Aorta (tissue), 5 donors: Measurements from ENCODE around the gene DOCK9. TPM values are rescaled to one million over a fixed set of nuclear protein-coding genes. Genes with fewer than 3 reads are reported as not detected.

Experiments
- ATAC-seq: fragments of 200-7000 bp; cut with Tn5 transposase; one replicate; pipeline ENCODE4 v1.9.1; 2022; ENCODE audit warnings: moderate library complexity; ENCODE audit not compliant: low FRiP score
- DNase-seq, 2 donors: peaks; one replicate each; pipeline ENCODE4 v3.0.0-alpha.2; 2020
- H3K27ac ChIP-seq, 2 donors: one replicate each; pipeline ENCODE4 v1.5.1; 2013; ENCODE audit warnings: low read length in 2 of 2, mild to moderate bottlenecking in 2 of 2, moderate library complexity in 2 of 2, control low read depth in 1 of 2, inconsistent platforms in 1 of 2, low read depth in 1 of 2
- H3K27me3 ChIP-seq, 2 donors: one replicate each; pipeline ENCODE4 v1.6.1; 2013; ENCODE audit warnings: control low read depth in 1 of 2, low read length in 1 of 2, mild to moderate bottlenecking in 1 of 2, moderate library complexity in 1 of 2; ENCODE audit not compliant: insufficient read depth in 2 of 2, control insufficient read depth in 1 of 2
- H3K36me3 ChIP-seq, 2 donors: one replicate each; pipeline ENCODE4 v1.6.1; 2013; ENCODE audit warnings: control low read depth in 1 of 2, low read length in 1 of 2, mild to moderate bottlenecking in 1 of 2; ENCODE audit not compliant: insufficient read depth in 2 of 2, control insufficient read depth in 1 of 2
- H3K4me1 ChIP-seq, 2 donors: one replicate each; pipeline ENCODE4 v1.6.1; 2013; ENCODE audit warnings: low read length in 2 of 2, control low read depth in 1 of 2, mild to moderate bottlenecking in 1 of 2, moderate library complexity in 1 of 2; ENCODE audit not compliant: insufficient read depth in 2 of 2, control insufficient read depth in 1 of 2
- H3K4me3 ChIP-seq, 2 donors: one replicate each; pipeline ENCODE4 v1.5.1; 2013; ENCODE audit warnings: low read length in 2 of 2, control low read depth in 1 of 2, mild to moderate bottlenecking in 1 of 2
- H3K9me3 ChIP-seq: one replicate; pipeline ENCODE4 v1.6.1; 2013; ENCODE audit warnings: mild to moderate bottlenecking, low read length; ENCODE audit not compliant: control insufficient read depth
- WGBS, 2 donors: extraction: QIAGEN DNeasy Blood & Tissue Kit; methylation state at CpG; one replicate each; pipeline ENCODE4 v1.1.7; 2013; 5-methylcytosine and 5-hydroxymethylcytosine counted together
- intact Hi-C, 2 donors: fragments of 100-400 bp; cut with DNase I; formaldehyde crosslinking; loops; one replicate each; pipeline versions ENCODE4 v1.14.2 to v1.15.0; 2022
- polyA plus RNA-seq, 2 donors: library from polyadenylated mRNA; stranded (reverse); fragments of 200-250 nt; gene quantifications; one replicate each; pipeline ENCODE4 v1.2.3, GENCODE V29; 2013
- total RNA-seq, 2 donors: library from RNA; stranded (reverse); fragmentation: NEBNext Ultra II Directional; extraction: Animal tissue kit (Norgen Biotek cat#: 25700); gene quantifications; one replicate each; pipeline ENCODE4 v1.2.1, GENCODE V29; 2021
- donor health status: healthy with polysubstance abuse.
- donor health status: Bipolar disorder and iron deficiency.
- donor health status: DM: no; HTN: no; CAD: no.
- donor health status: DM: no; HTN: no; CAD: no.
- donor health status: DM: yes; HTN: yes; CAD: no.

DOCK9 gene
- total and polyA plus RNA-seq, 4 donors, result 9.1 to 107 (median 43.8) TPM

GRCh38 chr13:98950705-98951104 is 27.2 kb downstream of the DOCK9 start:
- Histone ChIP-seq H3K4me3 (no peak overlapping the region), H3K27ac (no peak overlapping the region), H3K36me3 (no peaks in the 10 kb centered on the region), H3K4me1 (no peaks in the 10 kb centered on the region), H3K9me3 (no peaks in the 10 kb centered on the region), H3K27me3 (no peaks in the 10 kb centered on the region)
- 90 to 92% methylated on average over 7 of the region's 7 CpGs for WGBS, 2 donors
- ATAC-seq, result no peak
- DNase-seq, result no peak
- intact Hi-C loops, result no loop called here

- Histone ChIP-seq H3K4me3 (no peak overlapping the region), H3K27me3 (no peaks in the 10 kb centered on the region), H3K4me1 (no peaks in the 10 kb centered on the region), H3K9me3 (no peaks in the 10 kb centered on the region), H3K27ac (no peak overlapping the region), H3K36me3 (peaks cover 0 to 2% of the 10 kb centered on the region in 2 donors)
- DNase-seq, result no peak
- ATAC-seq, result no peak
- WGBS, 2 donors, result 59 to 62% methylated on average over 1 of the region's 1 CpG
- intact Hi-C loops, result no loop called here
Observed at GRCh38 chr13:98947925-98948324, 29.9 kb downstream of the DOCK9 start.

GRCh38 chr13:98945863-98946605 is 31.8 kb downstream of the DOCK9 start:
- no peaks in the 10 kb centered on the region for H3K4me1 ChIP-seq
- ATAC-seq, result peak; percentile 22
- no peak overlapping the region for H3K27ac ChIP-seq

GRCh38 chr13:98944336-98944735 is 33.5 kb downstream of the DOCK9 start:
- Histone ChIP-seq H3K27me3 (no peaks in the 10 kb centered on the region), H3K9me3 (no peaks in the 10 kb centered on the region), H3K27ac (no peak overlapping the region), H3K4me3 (no peak overlapping the region), H3K36me3 (peaks cover 0 to 2% of the 10 kb centered on the region in 2 donors), H3K4me1 (no peaks in the 10 kb centered on the region)
- intact Hi-C loops, result no loop called here
- WGBS, 2 donors, result 97 to 99% methylated on average over 5 of the region's 5 CpGs
- ATAC-seq (no peak), DNase-seq (no peak)

More at GRCh38 chr13:98945863-98946605, 31.8 kb downstream of the DOCK9 start:
- 95% methylated on average over 9 of the region's 9 CpGs for WGBS, 2 donors
- Histone ChIP-seq H3K36me3 (peaks cover 0 to 2% of the 10 kb centered on the region in 2 donors), H3K9me3 (no peaks in the 10 kb centered on the region), H3K27me3 (no peaks in the 10 kb centered on the region), H3K4me3 (no peak overlapping the region)
- DNase-seq, result no peak
- intact Hi-C loops, result no loop called here

GRCh38 chr13:98942997-98943396 is 34.9 kb downstream of the DOCK9 start:
- Histone ChIP-seq H3K4me3 (no peak overlapping the region), H3K9me3 (no peaks in the 10 kb centered on the region), H3K4me1 (no peaks in the 10 kb centered on the region), H3K27me3 (no peaks in the 10 kb centered on the region), H3K36me3 (peaks cover 0 to 2% of the 10 kb centered on the region in 2 donors), H3K27ac (no peak overlapping the region)
- 98% methylated on average over 3 of the region's 3 CpGs for WGBS, 2 donors
- no peak for DNase-seq
- intact Hi-C loops, result no loop called here
- ATAC-seq, result no peak

GRCh38 chr13:98942485-98942884 is 35.4 kb downstream of the DOCK9 start:
- DNase-seq, result no peak
- 98 to 99% methylated on average over 7 of the region's 7 CpGs for WGBS, 2 donors
- no peaks in the 10 kb centered on the region for H3K4me1 ChIP-seq

GRCh38 chr13:98941536-98941935 is 36.3 kb downstream of the DOCK9 start:
- DNase-seq, result no peak
- Histone ChIP-seq H3K27ac (no peak overlapping the region), H3K4me3 (no peak overlapping the region), H3K27me3 (no peaks in the 10 kb centered on the region), H3K4me1 (no peaks in the 10 kb centered on the region), H3K36me3 (peaks cover 0 to 2% of the 10 kb centered on the region in 2 donors), H3K9me3 (no peaks in the 10 kb centered on the region)
- ATAC-seq, result no peak
- 85 to 91% methylated on average over 4 of the region's 4 CpGs for WGBS, 2 donors
- intact Hi-C loops, result no loop called here

More at GRCh38 chr13:98942485-98942884, 35.4 kb downstream of the DOCK9 start:
- Histone ChIP-seq H3K27me3 (no peaks in the 10 kb centered on the region), H3K27ac (no peak overlapping the region), H3K9me3 (no peaks in the 10 kb centered on the region), H3K4me3 (no peak overlapping the region), H3K36me3 (peaks cover 0 to 2% of the 10 kb centered on the region in 2 donors)
- no peak for ATAC-seq
- intact Hi-C loops, result no loop called here

- intact Hi-C loops, result no loop called here
- Histone ChIP-seq H3K27me3 (no peaks in the 10 kb centered on the region), H3K4me3 (no peak overlapping the region), H3K36me3 (peaks cover 0 to 2% of the 10 kb centered on the region in 2 donors), H3K27ac (no peak overlapping the region), H3K4me1 (no peaks in the 10 kb centered on the region), H3K9me3 (no peaks in the 10 kb centered on the region)
- ATAC-seq (no peak), DNase-seq (no peak)
- 81 to 86% methylated on average over 5 of the region's 5 CpGs for WGBS, 2 donors
Observed at GRCh38 chr13:98941126-98941525, 36.7 kb downstream of the DOCK9 start.

- intact Hi-C loops, result no loop called here
- 81 to 90% methylated on average over 8 of the region's 8 CpGs for WGBS, 2 donors
- Histone ChIP-seq H3K36me3 (peaks cover 0 to 2% of the 10 kb centered on the region in 2 donors), H3K9me3 (no peaks in the 10 kb centered on the region), H3K4me3 (no peak overlapping the region), H3K27ac (no peak overlapping the region), H3K27me3 (no peaks in the 10 kb centered on the region), H3K4me1 (no peaks in the 10 kb centered on the region)
- no peak for ATAC-seq
- DNase-seq, result no peak
Observed at GRCh38 chr13:98940325-98941001, 37.4 kb downstream of the DOCK9 start.
